ENCODE results near the gene TEKT4. TPM values are rescaled to one million over a fixed set of nuclear protein-coding genes. Genes with fewer than 3 reads are reported as not detected.
"Not testable (repeated sequence)": the region's sequence is repeated elsewhere in the genome, so short reads cannot be mapped to it uniquely, and the experiment has no call there.

The TEKT4 gene
- not detected in 2 replicates for total RNA-seq

GRCh38 chr2:94871226-94872087, at the start of gene TEKT4:
TSS of gene TEKT4 (plus strand) at chr2:94871430. CDS start at chr2:94871580, 150 bp downstream.
- DNase-seq (ENCODE audit: extremely low read depth, low read depth, low spot score): no peak

GRCh38 chr2:94839224-94839623, 32.0 kb upstream of the TEKT4 start:
- not testable (repeated sequence) for DNase-seq (ENCODE audit: extremely low read depth, low read depth, low spot score)

GRCh38 chr2:94856856-94857255, 14.4 kb upstream of the TEKT4 start:
- not testable (repeated sequence) for DNase-seq (ENCODE audit: extremely low read depth, low read depth, low spot score)

GRCh38 chr2:94857367-94858162, 13.7 kb upstream of the TEKT4 start:
- DNase-seq (ENCODE audit: extremely low read depth, low read depth, low spot score): not testable (repeated sequence)

GRCh38 chr2:94858163-94858888, 12.9 kb upstream of the TEKT4 start:
- not testable (repeated sequence) for DNase-seq (ENCODE audit: extremely low read depth, low read depth, low spot score)

GRCh38 chr2:94861308-94862152, 9.7 kb upstream of the TEKT4 start:
- no peak for DNase-seq (ENCODE audit: extremely low read depth, low read depth, low spot score)

GRCh38 chr2:94862903-94863302, 8.3 kb upstream of the TEKT4 start:
- DNase-seq (ENCODE audit: extremely low read depth, low read depth, low spot score): not testable (repeated sequence)

GRCh38 chr2:94869131-94869530, 2.1 kb upstream of the TEKT4 start:
- no peak for DNase-seq (ENCODE audit: extremely low read depth, low read depth, low spot score)

- DNase-seq (ENCODE audit: extremely low read depth, low read depth, low spot score): no peak
Observed at GRCh38 chr2:94869552-94870439, 1.4 kb upstream of the TEKT4 start.

GRCh38 chr2:94870440-94871225, 597 bp upstream of the TEKT4 start:
- DNase-seq (ENCODE audit: extremely low read depth, low read depth, low spot score): no peak

- no peak for DNase-seq (ENCODE audit: extremely low read depth, low read depth, low spot score)
Observed at GRCh38 chr2:94872088-94872618, 923 bp downstream of the TEKT4 start.

GRCh38 chr2:94872676-94873361, 1.6 kb downstream of the TEKT4 start:
- no peak for DNase-seq (ENCODE audit: extremely low read depth, low read depth, low spot score)

- no peak for DNase-seq (ENCODE audit: extremely low read depth, low read depth, low spot score)
Observed at GRCh38 chr2:94873362-94874276, 2.4 kb downstream of the TEKT4 start.

GRCh38 chr2:94874277-94874997, 3.2 kb downstream of the TEKT4 start:
- DNase-seq (ENCODE audit: extremely low read depth, low read depth, low spot score): no peak

GRCh38 chr2:94875064-94875819, 4.0 kb downstream of the TEKT4 start:
- DNase-seq (ENCODE audit: extremely low read depth, low read depth, low spot score): no peak

Measured in glomerular endothelial cell (primary cell).